TTC549 (cell line): ENCODE results near the gene AOPEP.
A peak's percentile ranks its signal among the peaks of the same experiment; 100 is the strongest.
"Not testable (repeated sequence)": the region's sequence is repeated elsewhere in the genome, so short reads cannot be mapped to it uniquely, and the experiment has no call there.

ENCODE experiments used
- FAIRE-seq: peaks from 2 replicates; lab custom pipeline; 2012; peaks lifted over from hg19 to GRCh38; lab: Jason Lieb, UNC

AOPEP gene

GRCh38 chr9:94870793-94871558, 144.5 kb downstream of the AOPEP start:
- FAIRE-seq, result no peak

GRCh38 chr9:94872083-94872833, 145.8 kb downstream of the AOPEP start:
- FAIRE-seq, result no peak

- FAIRE-seq, result peak; percentile 85
Measured at GRCh38 chr9:94872891-94873511, 146.5 kb downstream of the AOPEP start.

GRCh38 chr9:94874316-94874715, 147.8 kb downstream of the AOPEP start:
- FAIRE-seq, result no peak

GRCh38 chr9:94875300-94876020, 149.0 kb downstream of the AOPEP start:
- no peak for FAIRE-seq

- FAIRE-seq, result not testable (repeated sequence)
Measured at GRCh38 chr9:94878804-94879203, 152.3 kb downstream of the AOPEP start.

GRCh38 chr9:94879230-94879629, 152.7 kb downstream of the AOPEP start:
- FAIRE-seq, result no peak

GRCh38 chr9:94881023-94881422, 154.5 kb downstream of the AOPEP start:
- FAIRE-seq, result no peak

GRCh38 chr9:94881454-94881853, 155.0 kb downstream of the AOPEP start:
- no peak for FAIRE-seq

GRCh38 chr9:94881940-94882339, 155.4 kb downstream of the AOPEP start:
- FAIRE-seq, result no peak

GRCh38 chr9:94882966-94883641, 156.6 kb downstream of the AOPEP start:
- FAIRE-seq, result no peak

- FAIRE-seq, result no peak
Measured at GRCh38 chr9:94885854-94886447, 159.5 kb downstream of the AOPEP start.

GRCh38 chr9:94887721-94888120, 161.2 kb downstream of the AOPEP start:
- no peak for FAIRE-seq

GRCh38 chr9:94888775-94889174, 162.3 kb downstream of the AOPEP start:
- no peak for FAIRE-seq

GRCh38 chr9:94889628-94890027, 163.1 kb downstream of the AOPEP start:
- no peak for FAIRE-seq

- FAIRE-seq, result no peak
Measured at GRCh38 chr9:94891183-94891582, 164.7 kb downstream of the AOPEP start.

- no peak for FAIRE-seq
Measured at GRCh38 chr9:94892675-94893074, 166.2 kb downstream of the AOPEP start.

GRCh38 chr9:94894094-94894699, 167.7 kb downstream of the AOPEP start:
- no peak for FAIRE-seq

GRCh38 chr9:94895668-94896067, 169.2 kb downstream of the AOPEP start:
- FAIRE-seq, result no peak

GRCh38 chr9:94896512-94896911, 170.0 kb downstream of the AOPEP start:
- no peak for FAIRE-seq
